ENCODE data around the gene NOS3. TPM values are rescaled to one million over a fixed set of nuclear protein-coding genes. Genes with fewer than 3 reads are reported as not detected.

The NOS3 gene
- total RNA-seq, 1 donor from 2014 or later, result 1.8 TPM

GRCh38 chr7:151060416-151061212 is 69.8 kb downstream of the NOS3 start:
- Mint-ChIP-seq H3K27me3 (ENCODE audit: low read depth, unreplicated experiment) (no peaks in the 10 kb centered on the region), H3K9me3 (ENCODE audit: unreplicated experiment) (no peaks in the 10 kb centered on the region), H3K4me3 (ENCODE audit: unreplicated experiment) (peak overlapping the region; percentile 94), H3K4me1 (ENCODE audit: low read depth, unreplicated experiment) (peaks cover 31% of the 10 kb centered on the region), H3K36me3 (ENCODE audit: low read depth, unreplicated experiment) (peaks cover 5% of the 10 kb centered on the region), H3K27ac (ENCODE audit: unreplicated experiment) (peak overlapping the region; percentile 83)
- peaks cover 51% of the 10 kb centered on the region for H3K79me2 ChIP-seq (ENCODE audit: insufficient read depth, low read length)
- H3K9ac ChIP-seq (ENCODE audit: low read length), result peak overlapping the region; percentile 81
- no peak overlapping the region for H2AFZ ChIP-seq (ENCODE audit: low read depth, low read length)
- H3K4me3 ChIP-seq (ENCODE audit: insufficient read depth, low read depth, low read length), result peak overlapping the region; percentile 80
- H3K4me1 ChIP-seq (ENCODE audit: insufficient read depth, low read length), result peaks cover 54% of the 10 kb centered on the region
- H3K9me3 ChIP-seq (ENCODE audit: insufficient read depth, low read depth, low read length), result no peaks in the 10 kb centered on the region
- FAIRE-seq (no peak), DNase-seq (ENCODE audit: low read depth) (no peak)
- H3K4me2 ChIP-seq (ENCODE audit: low read length), result peak overlapping the region; percentile 91
- TF ChIP-seq CTCF (IDR thresholded peaks at IDR 0.05; ENCODE audit: insufficient read depth, low read depth, low read length) (no peak), EZH2 (IDR thresholded peaks at IDR 0.05; ENCODE audit: insufficient read depth, low read length) (no peak)
- H3K27me3 ChIP-seq (ENCODE audit: insufficient read depth, low read length), result no peaks in the 10 kb centered on the region
- H3K36me3 ChIP-seq (ENCODE audit: insufficient read depth, low read length), result peaks cover 6% of the 10 kb centered on the region
- H4K20me1 ChIP-seq (ENCODE audit: insufficient read depth, low read length), result peaks cover 50% of the 10 kb centered on the region
- peak overlapping the region; percentile 93 for H3K27ac ChIP-seq (ENCODE audit: low read depth, low read length)

GRCh38 chr7:151061213-151062110 is 70.6 kb downstream of the NOS3 start:
- FAIRE-seq (no peak), DNase-seq (ENCODE audit: low read depth) (no peak)
- Histone ChIP-seq H3K9ac (ENCODE audit: low read length) (peak overlapping the region; percentile 81), H3K4me2 (ENCODE audit: low read length) (peak overlapping the region; percentile 91), H3K9me3 (ENCODE audit: insufficient read depth, low read depth, low read length) (no peaks in the 10 kb centered on the region), H4K20me1 (ENCODE audit: insufficient read depth, low read length) (peaks cover 56% of the 10 kb centered on the region), H3K4me1 (ENCODE audit: insufficient read depth, low read length) (peaks cover 54% of the 10 kb centered on the region), H3K27me3 (ENCODE audit: insufficient read depth, low read length) (no peaks in the 10 kb centered on the region), H2AFZ (ENCODE audit: low read depth, low read length) (no peak overlapping the region), H3K27ac (ENCODE audit: low read depth, low read length) (peak overlapping the region; percentile 93), H3K79me2 (ENCODE audit: insufficient read depth, low read length) (peaks cover 53% of the 10 kb centered on the region), H3K4me3 (ENCODE audit: insufficient read depth, low read depth, low read length) (peak overlapping the region; percentile 80), H3K36me3 (ENCODE audit: insufficient read depth, low read length) (peaks cover 9% of the 10 kb centered on the region)
- Mint-ChIP-seq H3K27ac (ENCODE audit: unreplicated experiment) (peak overlapping the region; percentile 60), H3K36me3 (ENCODE audit: low read depth, unreplicated experiment) (peaks cover 4% of the 10 kb centered on the region), H3K4me3 (ENCODE audit: unreplicated experiment) (peak overlapping the region; percentile 94), H3K27me3 (ENCODE audit: low read depth, unreplicated experiment) (no peaks in the 10 kb centered on the region), H3K4me1 (ENCODE audit: low read depth, unreplicated experiment) (peaks cover 26% of the 10 kb centered on the region), H3K9me3 (ENCODE audit: unreplicated experiment) (no peaks in the 10 kb centered on the region)
- TF ChIP-seq EZH2 (IDR thresholded peaks at IDR 0.05; ENCODE audit: insufficient read depth, low read length) (no peak), CTCF (IDR thresholded peaks at IDR 0.05; ENCODE audit: insufficient read depth, low read depth, low read length) (no peak)

Measured in astrocyte (in vitro differentiated cells and primary cell).